ENCODE data around the gene ABCG2.

The ABCG2 gene

DNA sequence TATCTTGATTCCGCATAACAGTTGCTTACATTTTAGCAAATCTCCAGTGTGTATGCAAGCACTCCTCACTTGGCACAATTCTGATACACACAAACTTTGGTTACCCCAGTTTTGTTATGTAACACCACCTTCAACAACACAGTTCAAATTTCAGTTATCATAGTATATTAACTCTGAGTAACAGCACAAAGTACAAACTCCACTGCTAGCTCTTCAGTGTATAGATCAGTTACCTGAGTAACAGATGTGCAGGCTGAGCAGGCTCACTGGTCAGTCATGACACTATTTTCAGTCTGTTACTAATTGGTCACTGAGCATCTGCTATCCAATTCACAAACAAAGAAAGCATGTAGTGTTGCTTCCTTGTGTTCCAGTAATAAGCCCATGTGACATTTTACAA lies 95.6 kb downstream of the ABCG2 start:
- no peak for DNase-seq

DNA sequence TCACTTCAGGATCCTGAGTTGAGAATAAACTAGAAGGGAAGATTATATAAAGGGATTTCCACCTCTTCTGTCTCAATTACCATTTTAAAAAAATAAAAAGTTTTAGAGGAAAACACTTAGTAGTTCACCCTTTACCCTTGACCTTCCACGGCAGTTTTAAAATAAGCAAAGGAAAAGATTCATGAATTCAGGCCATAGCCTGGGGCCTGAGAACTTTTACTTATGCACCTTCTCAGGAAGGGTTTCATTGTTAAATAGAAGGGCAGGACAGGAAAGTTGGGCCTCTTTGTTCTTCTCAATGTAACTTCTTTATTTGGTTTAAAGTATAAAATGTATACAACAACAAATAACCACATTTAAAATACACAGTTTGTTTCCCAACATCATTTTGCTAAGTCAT lies 96.1 kb downstream of the ABCG2 start:
- DNase-seq, result no peak

DNA sequence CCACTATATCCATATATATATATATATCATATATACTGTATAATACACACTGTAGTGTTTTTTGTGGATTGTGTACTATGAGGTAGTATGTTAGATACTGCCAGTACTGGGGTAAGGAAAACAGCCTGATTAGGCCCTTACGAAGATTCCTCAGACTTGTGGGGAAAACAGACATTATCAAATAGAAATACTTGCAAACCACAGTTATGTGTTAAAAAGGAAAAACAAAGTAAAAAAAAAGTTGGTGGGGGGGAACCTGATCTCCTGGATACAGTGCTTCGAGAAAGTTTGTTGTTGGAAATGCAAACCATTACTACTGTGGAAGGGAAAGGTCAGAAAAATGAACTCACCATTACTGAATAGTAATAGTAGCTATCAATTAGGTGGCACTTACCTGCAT lies 98.0 kb downstream of the ABCG2 start:
- DNase-seq, result no peak

DNA sequence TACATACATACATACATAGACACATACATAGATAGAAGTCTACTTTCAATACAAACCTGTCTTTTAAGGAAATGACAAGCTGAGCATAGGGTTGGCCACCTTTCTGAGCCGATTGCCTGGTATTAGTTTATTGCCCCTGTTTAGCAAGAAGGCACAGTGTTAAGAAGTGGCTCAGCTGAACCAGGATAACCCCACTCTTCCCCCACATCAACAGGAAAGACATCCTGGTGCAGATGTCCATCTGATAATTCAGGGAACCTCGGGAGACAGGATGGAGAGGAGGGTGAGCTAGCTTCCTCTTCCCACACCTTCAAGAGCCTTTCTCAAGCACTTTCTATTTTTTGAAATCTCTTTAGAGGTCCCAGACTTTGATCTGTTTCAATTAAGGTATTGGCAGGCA lies 98.7 kb downstream of the ABCG2 start:
- DNase-seq, result no peak

DNA sequence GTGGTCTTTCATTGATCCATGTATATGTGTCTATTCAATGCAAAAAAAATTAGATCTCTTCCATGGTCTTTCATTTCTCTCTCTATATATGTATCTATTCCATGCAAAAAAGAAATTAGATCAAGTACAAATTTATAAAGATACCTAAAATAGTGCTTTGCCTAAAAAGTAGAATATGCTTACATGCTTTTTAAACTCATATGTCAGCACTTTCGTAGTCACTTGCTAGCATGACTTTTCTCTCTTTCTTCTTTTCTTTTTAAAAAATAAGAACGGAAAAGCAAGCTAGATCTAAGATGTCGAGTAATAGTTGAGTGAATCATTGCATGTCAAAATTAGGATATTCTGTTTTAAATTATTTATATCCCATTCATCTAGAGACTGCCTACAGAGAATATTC lies 100.1 kb downstream of the ABCG2 start:
- no peak for DNase-seq

DNA sequence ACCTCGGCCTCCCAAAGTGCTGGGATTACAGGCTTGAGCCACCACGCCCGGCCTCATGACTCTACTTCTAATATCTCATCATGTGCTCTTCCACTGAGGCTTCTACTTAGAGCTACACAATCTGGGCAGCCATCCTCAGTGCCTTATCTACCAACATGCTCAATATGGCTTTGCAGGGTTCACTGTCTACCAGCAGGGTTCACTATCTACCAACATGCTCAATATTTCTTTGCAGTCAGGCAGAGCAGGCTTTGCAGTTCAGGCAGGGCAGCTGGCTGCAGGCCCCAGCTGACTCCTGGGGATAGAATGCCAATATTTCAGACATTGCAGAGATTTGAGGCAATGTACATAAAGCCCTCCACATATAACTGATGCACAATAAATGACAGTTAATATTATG lies 103.5 kb downstream of the ABCG2 start:
- DNase-seq, result peak; percentile 48

DNA sequence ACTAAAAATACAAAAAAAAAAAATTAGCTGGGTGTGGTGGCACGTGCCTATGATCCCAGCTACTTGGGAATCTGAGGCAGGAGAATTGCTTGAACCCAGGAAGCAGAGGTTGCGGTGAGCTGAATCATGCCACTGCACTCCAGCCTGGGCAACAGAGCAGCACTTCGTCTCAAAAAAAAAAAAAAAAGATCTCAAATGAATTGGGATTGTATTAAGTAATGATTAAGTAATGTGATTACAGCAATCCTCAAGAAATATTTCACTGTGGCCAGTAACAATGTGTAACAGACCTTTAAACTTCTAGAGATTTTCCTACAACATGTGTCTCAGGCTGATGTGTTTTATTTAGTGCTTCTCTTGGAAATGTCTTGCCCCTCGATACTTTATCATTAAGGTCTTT lies 104.2 kb downstream of the ABCG2 start:
- peak; percentile 70 for DNase-seq

DNA sequence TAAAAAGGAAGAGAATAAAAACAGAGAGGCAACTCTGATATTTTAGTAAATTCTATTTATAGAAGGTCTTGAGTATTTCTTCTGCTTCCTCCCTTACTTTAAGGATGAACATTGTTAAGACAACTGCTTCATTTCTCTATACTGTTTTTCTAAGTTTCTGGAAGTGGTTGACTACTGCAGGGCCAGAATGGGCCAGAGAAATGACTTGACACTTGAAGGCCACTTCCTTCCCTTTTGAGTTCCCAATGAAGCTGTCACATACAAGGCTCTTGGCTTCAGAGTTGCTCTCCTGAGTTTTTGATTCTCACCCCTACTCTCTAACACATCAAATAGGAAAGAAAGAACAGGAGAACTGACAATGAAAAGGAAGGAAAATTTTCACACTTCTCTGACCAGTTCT lies 113.4 kb downstream of the ABCG2 start:
- no peak for DNase-seq

DNA sequence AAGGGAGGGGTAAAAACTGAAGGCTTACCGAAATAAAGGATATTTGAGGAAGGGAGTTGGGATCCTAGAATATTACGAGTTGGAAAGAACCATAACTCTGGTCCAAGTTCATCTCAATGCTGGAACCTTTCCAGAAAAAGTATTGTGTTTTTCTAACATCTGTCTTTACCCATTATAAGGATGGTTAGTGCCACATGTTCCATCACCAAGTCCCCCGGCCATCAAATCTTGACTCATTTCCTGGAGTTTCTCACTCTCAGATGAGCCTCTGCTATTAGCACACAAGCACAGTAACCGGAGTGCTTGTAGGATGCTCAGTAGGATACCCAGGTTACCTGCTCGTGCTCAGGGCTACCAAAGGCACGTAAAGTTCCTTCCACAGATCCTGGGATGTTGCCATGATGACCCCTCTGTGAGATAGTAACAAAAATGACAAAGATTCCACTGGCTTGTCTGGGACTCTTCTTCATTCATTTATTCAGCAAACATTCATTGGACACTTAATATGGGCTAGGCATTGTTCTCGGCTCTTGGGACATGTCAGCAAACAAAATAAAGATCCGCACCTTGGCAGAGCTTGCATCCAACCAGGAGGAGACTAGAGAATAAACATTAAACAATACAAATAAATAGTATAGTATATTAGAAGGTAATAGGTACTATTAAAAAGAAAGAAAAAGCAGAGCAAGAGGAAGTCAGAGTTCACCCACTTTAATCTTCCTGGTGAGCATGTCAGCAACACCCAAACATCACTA lies 114.7 kb downstream of the ABCG2 start:
- DNase-seq, result peak; percentile 18

DNA sequence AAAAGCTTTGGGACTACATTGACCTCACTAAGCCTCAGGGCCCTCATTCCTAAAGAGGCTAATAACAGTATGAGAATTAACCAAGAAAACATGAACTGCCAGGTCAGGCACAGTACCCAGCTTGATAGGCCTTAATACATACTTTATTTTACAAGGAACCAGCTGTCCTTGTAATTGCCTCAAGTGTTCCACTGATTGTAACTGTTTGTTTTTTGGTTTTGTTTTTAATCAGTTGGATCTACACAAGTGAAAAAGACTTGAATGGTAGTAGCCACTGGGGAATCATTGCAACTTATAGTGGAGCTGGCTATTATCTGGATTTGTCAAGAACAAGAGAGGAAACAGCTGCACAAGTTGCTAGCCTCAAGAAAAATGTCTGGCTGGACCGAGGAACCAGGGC lies 115.4 kb downstream of the ABCG2 start:
- DNase-seq, result no peak

DNA sequence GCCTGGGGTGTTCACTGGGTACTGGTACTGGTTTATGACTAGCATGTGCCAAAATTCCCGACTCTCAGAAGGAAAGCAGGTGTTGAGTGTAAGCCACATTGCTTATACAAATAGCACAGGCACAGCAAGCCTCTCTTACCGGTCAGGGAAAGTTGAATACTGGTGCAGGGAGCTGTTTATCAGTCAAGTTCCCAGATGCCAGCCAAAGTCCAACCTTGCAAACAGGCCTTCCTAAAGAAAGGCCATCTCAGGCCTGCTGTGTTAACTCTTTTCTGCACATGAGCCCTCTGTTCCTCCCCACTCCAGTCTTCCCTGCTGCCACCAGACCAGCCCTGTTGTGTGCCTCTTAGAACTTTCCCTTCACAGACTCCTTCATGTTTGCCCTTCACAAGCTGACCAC lies 116.8 kb downstream of the ABCG2 start:
- DNase-seq, result no peak

DNA sequence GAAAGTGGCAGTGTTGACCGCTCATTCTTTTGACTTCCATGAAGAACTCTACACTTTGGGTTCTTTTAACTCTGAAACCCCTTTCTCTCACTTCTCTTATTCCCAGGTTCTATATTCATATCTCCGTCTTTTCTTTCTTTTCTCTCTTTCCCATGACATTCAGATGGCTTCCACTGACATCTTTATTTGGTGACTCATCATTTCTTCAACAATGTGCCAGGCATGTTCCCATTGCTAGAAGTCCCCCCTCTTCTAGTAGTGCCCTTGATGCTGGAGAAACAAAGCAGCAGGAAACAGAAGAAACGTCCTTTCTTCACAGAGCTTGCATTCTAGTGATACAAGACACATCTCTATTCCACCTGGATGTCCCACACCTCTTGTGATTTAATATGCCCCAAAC lies 117.7 kb downstream of the ABCG2 start:
- peak; percentile 38 for DNase-seq
